Ovary (tissue), 3 donors: ENCODE measurements around the gene ETNK1.

Source experiments
- EP300 ChIP-seq: sonication (generic); formaldehyde crosslinking; IDR thresholded peaks from one replicate; pipeline ENCODE4 v1.6.1; 2017; ENCODE audit warnings: antibody characterized with exemption
- TF ChIP-seq, protein P1 (sequence below), 3 donors: fragments of 450-650 bp in 2 of 3; fragments of 200-600 bp in 1 of 3; IDR thresholded peaks; one replicate each; pipeline versions ENCODE4 v1.5.1 to v1.8.0; 2016 to 2022; ENCODE audit warnings: antibody characterized with exemption in 3 of 3, mild to moderate bottlenecking in 1 of 3
- donor health status: DM: no; HTN: no; CAD: no.

DNA sequence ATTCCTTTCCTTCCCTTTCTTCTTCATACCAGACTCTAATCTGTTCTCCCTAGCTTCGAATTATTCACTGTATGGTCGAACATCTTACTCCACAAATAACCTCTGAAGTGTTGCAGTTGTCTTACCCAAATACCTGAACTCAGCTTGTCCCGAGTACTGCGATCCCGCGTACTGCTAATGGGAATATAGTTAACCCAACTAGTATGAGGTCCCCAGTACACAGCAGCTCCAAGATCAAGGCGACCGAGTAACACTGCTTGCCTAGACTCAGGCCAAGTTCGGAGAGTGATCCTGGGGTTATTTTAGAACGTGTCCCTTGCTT, 462 bp upstream of the ETNK1 start:
- TF ChIP-seq, protein P1, sequence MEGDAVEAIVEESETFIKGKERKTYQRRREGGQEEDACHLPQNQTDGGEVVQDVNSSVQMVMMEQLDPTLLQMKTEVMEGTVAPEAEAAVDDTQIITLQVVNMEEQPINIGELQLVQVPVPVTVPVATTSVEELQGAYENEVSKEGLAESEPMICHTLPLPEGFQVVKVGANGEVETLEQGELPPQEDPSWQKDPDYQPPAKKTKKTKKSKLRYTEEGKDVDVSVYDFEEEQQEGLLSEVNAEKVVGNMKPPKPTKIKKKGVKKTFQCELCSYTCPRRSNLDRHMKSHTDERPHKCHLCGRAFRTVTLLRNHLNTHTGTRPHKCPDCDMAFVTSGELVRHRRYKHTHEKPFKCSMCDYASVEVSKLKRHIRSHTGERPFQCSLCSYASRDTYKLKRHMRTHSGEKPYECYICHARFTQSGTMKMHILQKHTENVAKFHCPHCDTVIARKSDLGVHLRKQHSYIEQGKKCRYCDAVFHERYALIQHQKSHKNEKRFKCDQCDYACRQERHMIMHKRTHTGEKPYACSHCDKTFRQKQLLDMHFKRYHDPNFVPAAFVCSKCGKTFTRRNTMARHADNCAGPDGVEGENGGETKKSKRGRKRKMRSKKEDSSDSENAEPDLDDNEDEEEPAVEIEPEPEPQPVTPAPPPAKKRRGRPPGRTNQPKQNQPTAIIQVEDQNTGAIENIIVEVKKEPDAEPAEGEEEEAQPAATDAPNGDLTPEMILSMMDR (IDR thresholded peaks at IDR 0.05) = no peak
- TF ChIP-seq EP300 = no peak
